Head of caudate nucleus (tissue), 42 donors: ENCODE measurements around the gene DLG1.
A peak's percentile ranks its signal among the peaks of the same experiment; 100 is the strongest.
"Not testable (repeated sequence)": the region's sequence is repeated elsewhere in the genome, so short reads cannot be mapped to it uniquely, and the experiment has no call there.

Experiments used
- DNase-seq, 42 donors: peaks; one replicate each; pipeline versions ENCODE4 v3.0.0 to v3.0.0-alpha.2; 2020 to 2021; ENCODE audit warnings: mixed read lengths in 7 of 42
- intact Hi-C: fragments of 100-400 bp; cut with DNase I; formaldehyde crosslinking; loops from one replicate; pipeline ENCODE4 v1.15.0; 2022

DLG1 gene

GRCh38 chr3:197200856-197201255, 97.6 kb downstream of the DLG1 start:
- DNase-seq, intact Hi-C loops: not testable (repeated sequence)

GRCh38 chr3:197197334-197197733, 101.1 kb downstream of the DLG1 start:
- no peak for DNase-seq
- intact Hi-C loops, result no loop called here

- intact Hi-C loops, result no loop called here
- no peak for DNase-seq
These were observed 102.2 kb downstream of the DLG1 start for GRCh38 chr3:197196192-197196591.

- DNase-seq, result no peak
- intact Hi-C loops, result no loop called here
These were observed 103.1 kb downstream of the DLG1 start for GRCh38 chr3:197195326-197195725.

GRCh38 chr3:197193759-197194158, 104.7 kb downstream of the DLG1 start:
- intact Hi-C loops, DNase-seq: not testable (repeated sequence)

GRCh38 chr3:197191897-197192296, 106.5 kb downstream of the DLG1 start:
- intact Hi-C loops, result no loop called here
- no peak for DNase-seq

- intact Hi-C loops, result loop anchor here (5.0 kb wide), 1 partner anchor 187 kb away; no protein-coding TSS in a partner anchor
- no peak for DNase-seq
These were observed 108.8 kb downstream of the DLG1 start for GRCh38 chr3:197189623-197190022.

- intact Hi-C loops, result loop anchor here (5.0 kb wide), 1 partner anchor 187 kb away; no protein-coding TSS in a partner anchor
- no peak for DNase-seq
These were observed 109.4 kb downstream of the DLG1 start for GRCh38 chr3:197188963-197189362.

GRCh38 chr3:197186887-197187588, 111.4 kb downstream of the DLG1 start:
- intact Hi-C loops, result loop anchor here (5.0 kb wide), 1 partner anchor 185 kb away; no protein-coding TSS in a partner anchor

GRCh38 chr3:197183582-197183981, 114.8 kb downstream of the DLG1 start:
- intact Hi-C loops, result no loop called here
- DNase-seq, result peak in 39 of 42 donors; percentile 7 to 72 (median 33)

More at GRCh38 chr3:197186887-197187588, 111.4 kb downstream of the DLG1 start:
- DNase-seq, result peak in 16 of 42 donors; percentile 13 to 70 (median 32)

GRCh38 chr3:197181741-197182140, 116.7 kb downstream of the DLG1 start:
- intact Hi-C loops, result no loop called here
- DNase-seq, result peak in 5 of 42 donors; percentile 6 to 49 (median 25)

- intact Hi-C loops, result no loop called here
- DNase-seq, result no peak
These were observed 119.4 kb downstream of the DLG1 start for GRCh38 chr3:197178998-197179397.

GRCh38 chr3:197175503-197175902, 122.9 kb downstream of the DLG1 start:
- no peak for DNase-seq
- intact Hi-C loops, result no loop called here

- intact Hi-C loops, result no loop called here
- no peak for DNase-seq
These were observed 123.5 kb downstream of the DLG1 start for GRCh38 chr3:197174927-197175326.

- intact Hi-C loops, result no loop called here
These were observed 124.8 kb downstream of the DLG1 start for GRCh38 chr3:197173620-197174019.

GRCh38 chr3:197171481-197172067, 126.8 kb downstream of the DLG1 start:
- intact Hi-C loops, result no loop called here
- no peak for DNase-seq

More at GRCh38 chr3:197173620-197174019, 124.8 kb downstream of the DLG1 start:
- no peak for DNase-seq

- intact Hi-C loops, result no loop called here
- no peak for DNase-seq
These were observed 129.4 kb downstream of the DLG1 start for GRCh38 chr3:197169028-197169427.

GRCh38 chr3:197168606-197169005, 129.8 kb downstream of the DLG1 start:
- DNase-seq, result peak in 3 of 42 donors; percentile 22 to 45 (median 35)
- intact Hi-C loops, result no loop called here

GRCh38 chr3:197168063-197168462, 130.3 kb downstream of the DLG1 start:
- intact Hi-C loops, result no loop called here
- no peak for DNase-seq

GRCh38 chr3:197167549-197167948, 130.9 kb downstream of the DLG1 start:
- intact Hi-C loops, result no loop called here
- DNase-seq, result no peak

GRCh38 chr3:197165890-197166289, 132.5 kb downstream of the DLG1 start:
- intact Hi-C loops, result no loop called here
- DNase-seq, result peak in 12 of 42 donors; percentile 6 to 53 (median 29)
